AG09309 (cell line): Measurements from ENCODE around the gene METTL26.

Experiments
- DNase-seq: peaks from one replicate; pipeline ENCODE4 v3.0.0-alpha.2; 2010; ENCODE audit warnings: low read depth
- H3K4me3 ChIP-seq: 2 replicates; pipeline ENCODE4 v1.5.1; 2011; ENCODE audit warnings: mild to moderate bottlenecking, low read depth, low read length, moderate library complexity; ENCODE audit not compliant: control insufficient read depth
- CTCF ChIP-seq: IDR thresholded peaks from 2 replicates; pipeline ENCODE4 v1.5.1; 2011; ENCODE audit warnings: mild to moderate bottlenecking, low read depth, low read length, inconsistent platforms; ENCODE audit not compliant: insufficient read depth, control insufficient read depth; ENCODE audit errors: missing control alignments

METTL26 gene

GRCh38 chr16:678209-678857 lies 42.2 kb upstream of the METTL26 start:
- DNase-seq: no peak
- no peak for TF ChIP-seq CTCF

GRCh38 chr16:677316-678190 lies 41.4 kb upstream of the METTL26 start:
- TF ChIP-seq CTCF: no peak
- DNase-seq: no peak
- no peak overlapping the region for H3K4me3 ChIP-seq

More at GRCh38 chr16:678209-678857, 42.2 kb upstream of the METTL26 start:
- no peak overlapping the region for H3K4me3 ChIP-seq

- H3K4me3 ChIP-seq: no peak overlapping the region
- no peak for DNase-seq
- no peak for TF ChIP-seq CTCF
Measured at GRCh38 chr16:676913-677312, 40.8 kb upstream of the METTL26 start.

GRCh38 chr16:676565-676902 lies 40.4 kb upstream of the METTL26 start:
- no peak for TF ChIP-seq CTCF
- DNase-seq: no peak

GRCh38 chr16:675884-676564 lies 39.9 kb upstream of the METTL26 start:
- no peak for TF ChIP-seq CTCF
- DNase-seq: no peak
- H3K4me3 ChIP-seq: peak overlapping the region; percentile 39

More at GRCh38 chr16:676565-676902, 40.4 kb upstream of the METTL26 start:
- H3K4me3 ChIP-seq: no peak overlapping the region

GRCh38 chr16:674968-675883 lies 39.1 kb upstream of the METTL26 start, which contains the start of gene RHBDL1:
Gene RHBDL1, plus strand, starts transcription at chr16:675671. Its CDS starts 120 bp downstream, at chr16:675791.
- peak within 1 kb of the TSS; percentile 39 for H3K4me3 ChIP-seq
- peak; percentile 9 for TF ChIP-seq CTCF
- DNase-seq: no peak
